Naive B cell (primary cell): Measurements from ENCODE around the gene KIF13A. TPM values are rescaled to one million over a fixed set of nuclear protein-coding genes. Genes with fewer than 3 reads are reported as not detected.
A peak's percentile ranks its signal among the peaks of the same experiment; 100 is the strongest.

ENCODE experiments used
- ATAC-seq, 2 donors: fragments of 150-1000 bp; cut with Tn5 transposase; 2 replicates each; pipeline ENCODE4 v1.10.0; 2021; ENCODE audit warnings: low read depth in 2 of 2, mild to moderate bottlenecking in 2 of 2, moderate library complexity in 2 of 2
- DNase-seq: peaks from one replicate; pipeline ENCODE4 v3.0.0; 2022
- H3K27ac Mint-ChIP-seq, 6 donors: one replicate each; pipeline ENCODE4 v1.8.0; 2020 to 2022; ENCODE audit warnings: mild to moderate bottlenecking in 6 of 6, mixed read lengths in 6 of 6, moderate library complexity in 5 of 6, inconsistent platforms in 2 of 6
- H3K27me3 Mint-ChIP-seq, 3 donors: one replicate each; pipeline ENCODE4 v1.8.0; 2021 to 2022; ENCODE audit warnings: mixed read lengths in 3 of 3, mild to moderate bottlenecking in 1 of 3
- H3K36me3 Mint-ChIP-seq, 2 donors: one replicate each; pipeline ENCODE4 v1.8.0; 2020 to 2022; ENCODE audit warnings: mixed read lengths in 2 of 2, inconsistent platforms in 1 of 2, mild to moderate bottlenecking in 1 of 2
- H3K4me1 Mint-ChIP-seq, 3 donors: one replicate each; pipeline ENCODE4 v1.8.0; 2020 to 2022; ENCODE audit warnings: mixed read lengths in 3 of 3, inconsistent platforms in 1 of 3, mild to moderate bottlenecking in 1 of 3, moderate library complexity in 1 of 3
- H3K4me3 Mint-ChIP-seq, 8 donors: one replicate each; pipeline ENCODE4 v1.8.0; 2020 to 2022; ENCODE audit warnings: mild to moderate bottlenecking in 8 of 8, mixed read lengths in 8 of 8, moderate library complexity in 8 of 8, inconsistent platforms in 2 of 8
- H3K9me3 Mint-ChIP-seq, 7 donors: one replicate each; pipeline ENCODE4 v1.8.0; 2020 to 2022; ENCODE audit warnings: mixed read lengths in 7 of 7, mild to moderate bottlenecking in 5 of 7, inconsistent platforms in 2 of 7, moderate library complexity in 1 of 7
- polyA plus RNA-seq, 6 donors: library from polyadenylated mRNA; unstranded; fragments of 300-500 nt; fragmentation: Illumina TruSeq; gene quantifications; one replicate each; pipeline ENCODE4 v1.2.3, GENCODE V29; 2021; ENCODE audit warnings: low read depth in 6 of 6

The KIF13A gene
- polyA plus RNA-seq, 6 donors from 2014 or later = 0.21 to 4.3 (median 0.91) TPM; not detected in 1

DNA sequence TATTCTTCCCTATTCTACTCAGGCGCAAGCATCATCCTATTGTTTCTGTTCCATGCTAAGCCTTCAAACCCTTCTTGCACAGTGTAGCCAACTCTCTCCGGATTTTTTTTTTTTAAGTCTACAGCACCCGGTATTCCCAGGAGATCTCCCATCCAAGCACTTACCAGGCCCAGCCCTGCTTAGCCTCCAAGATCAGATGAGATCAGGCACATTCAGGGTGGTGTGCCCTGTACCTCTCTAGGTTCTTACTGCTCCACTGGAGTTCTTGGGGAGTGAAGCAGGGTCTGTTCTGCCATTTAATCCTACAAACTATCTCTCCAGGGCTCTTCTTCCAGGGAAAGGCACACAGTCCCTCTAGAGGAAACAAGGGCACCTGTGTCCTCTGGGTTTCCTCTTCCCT is 265.8 kb downstream of the KIF13A start:
- Mint-ChIP-seq H3K27ac (no peak overlapping the region), H3K27me3 (no peaks in the 10 kb centered on the region)

DNA sequence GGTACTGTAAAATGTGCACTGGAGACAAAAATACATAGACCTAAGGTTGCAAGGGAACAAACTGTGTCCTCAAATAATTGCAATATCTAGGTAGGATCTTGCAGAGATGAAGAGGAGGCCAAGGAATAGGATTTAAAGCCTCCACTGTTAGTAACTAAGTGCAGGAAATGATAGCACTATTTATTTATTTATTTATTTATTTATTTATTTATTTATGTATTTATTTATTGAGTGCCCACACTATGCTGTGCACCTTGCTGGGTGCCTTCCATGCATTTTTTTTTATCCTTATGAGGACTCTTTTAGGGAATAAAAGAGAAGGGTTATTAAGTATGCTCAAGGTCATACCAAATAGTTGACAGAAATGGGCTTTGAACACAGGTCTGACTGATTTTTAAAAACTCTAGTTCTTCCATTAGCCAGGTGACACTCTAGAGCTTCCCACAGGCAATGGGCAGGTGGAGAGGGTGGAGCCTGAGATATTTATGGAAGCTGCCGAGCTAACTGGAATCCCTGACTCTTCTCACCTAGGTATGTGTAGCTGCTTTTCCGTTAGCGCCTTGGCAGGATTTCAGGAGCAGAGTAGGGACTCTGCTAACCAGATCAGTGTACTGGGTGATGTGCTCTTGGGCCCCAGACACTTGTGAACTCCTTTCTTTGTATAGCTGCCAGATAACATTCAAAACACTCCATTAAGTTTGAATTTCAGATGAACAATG is 268.0 kb downstream of the KIF13A start:
- DNase-seq = no peak
- peak overlapping the region in 2 of 6 donors; percentile 41 to 44 for H3K27ac Mint-ChIP-seq
- H3K27me3 Mint-ChIP-seq = no peaks in the 10 kb centered on the region
- no peak overlapping the region for H3K4me3 Mint-ChIP-seq
- no peaks in the 10 kb centered on the region for H3K4me1 Mint-ChIP-seq
- H3K9me3 Mint-ChIP-seq = peaks cover 0 to 2% (median 0%) of the 10 kb centered on the region in 7 donors
- H3K36me3 Mint-ChIP-seq = no peaks in the 10 kb centered on the region
- ATAC-seq = no peak

More for the DNA sequence above, 265.8 kb downstream of the KIF13A start:
- no peak overlapping the region for H3K4me3 Mint-ChIP-seq
- ATAC-seq = no peak
- no peaks in the 10 kb centered on the region for H3K4me1 Mint-ChIP-seq
- peaks cover 0 to 2% (median 0%) of the 10 kb centered on the region in 7 donors for H3K9me3 Mint-ChIP-seq
- DNase-seq = no peak
- H3K36me3 Mint-ChIP-seq = no peaks in the 10 kb centered on the region

DNA sequence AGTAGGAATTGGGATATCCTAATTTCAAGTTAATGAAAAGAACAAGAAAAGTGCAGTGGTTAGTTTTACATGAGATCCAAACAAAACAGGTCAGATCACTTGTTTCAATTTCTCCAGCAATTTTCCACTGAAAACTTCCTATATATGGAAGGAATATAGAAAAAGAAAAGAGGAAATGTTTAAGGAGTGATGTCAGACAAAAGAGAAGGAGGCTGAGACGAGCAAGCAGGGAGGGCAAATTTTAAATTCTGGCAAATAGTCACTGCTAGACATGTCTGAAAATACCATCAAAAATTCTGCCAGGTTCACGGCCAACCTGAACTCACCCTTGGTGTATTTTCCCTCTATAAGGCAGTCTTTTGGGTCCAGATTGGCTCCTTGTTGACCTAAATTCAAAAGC is 271.2 kb downstream of the KIF13A start:
- no peaks in the 10 kb centered on the region for H3K4me1 Mint-ChIP-seq
- no peaks in the 10 kb centered on the region for H3K27me3 Mint-ChIP-seq
- DNase-seq (no peak), ATAC-seq (no peak)
- H3K36me3 Mint-ChIP-seq = no peaks in the 10 kb centered on the region
- H3K27ac Mint-ChIP-seq = no peak overlapping the region
- no peak overlapping the region for H3K4me3 Mint-ChIP-seq
- H3K9me3 Mint-ChIP-seq = peaks cover 0 to 2% (median 0%) of the 10 kb centered on the region in 7 donors

DNA sequence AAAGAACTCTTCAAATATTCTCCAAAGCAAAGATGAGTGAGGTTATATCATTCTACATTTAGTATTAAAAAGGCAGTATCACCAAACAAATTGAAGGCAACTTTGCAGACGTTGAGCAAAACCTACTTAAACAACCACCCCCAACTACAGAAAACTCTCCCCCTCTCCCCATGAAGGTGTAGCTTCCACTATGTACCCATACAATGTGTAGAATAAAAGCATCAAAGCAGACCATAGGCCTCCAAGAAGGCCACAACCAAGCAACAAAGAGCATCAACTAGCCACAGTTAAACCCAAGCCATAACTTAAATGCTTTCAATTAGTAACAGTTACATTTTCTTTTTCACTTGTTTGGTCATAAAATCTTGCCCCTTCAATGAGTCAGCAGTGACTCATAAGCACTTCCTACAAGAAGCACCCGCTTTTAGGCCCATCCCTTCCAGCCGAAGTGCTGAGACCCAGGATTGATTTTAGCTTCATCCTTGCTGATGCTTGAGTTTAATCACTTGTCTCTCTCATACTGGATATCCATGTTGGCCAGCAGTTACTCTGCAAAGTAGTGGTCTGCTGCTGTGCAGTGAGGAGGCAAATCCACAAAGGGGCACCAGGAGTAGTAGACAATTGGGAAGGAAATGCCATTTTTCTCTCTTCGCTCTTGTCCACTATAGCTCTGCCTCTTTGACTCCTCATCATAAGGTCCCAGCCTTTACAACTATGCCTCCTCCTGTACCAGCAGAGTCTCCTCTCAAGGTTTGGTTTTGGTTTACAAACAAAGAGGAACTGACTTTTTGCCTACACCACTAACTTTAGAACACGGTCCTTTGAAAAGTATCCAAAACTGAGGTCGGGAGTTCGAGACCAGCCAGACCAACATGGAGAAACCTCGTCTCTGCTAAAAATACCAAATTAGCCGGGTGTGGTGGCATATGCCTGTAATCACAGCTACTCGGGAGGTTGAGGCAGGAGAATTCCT is 272.3 kb downstream of the KIF13A start:
- H3K9me3 Mint-ChIP-seq = peaks cover 0 to 2% (median 0%) of the 10 kb centered on the region in 7 donors

DNA sequence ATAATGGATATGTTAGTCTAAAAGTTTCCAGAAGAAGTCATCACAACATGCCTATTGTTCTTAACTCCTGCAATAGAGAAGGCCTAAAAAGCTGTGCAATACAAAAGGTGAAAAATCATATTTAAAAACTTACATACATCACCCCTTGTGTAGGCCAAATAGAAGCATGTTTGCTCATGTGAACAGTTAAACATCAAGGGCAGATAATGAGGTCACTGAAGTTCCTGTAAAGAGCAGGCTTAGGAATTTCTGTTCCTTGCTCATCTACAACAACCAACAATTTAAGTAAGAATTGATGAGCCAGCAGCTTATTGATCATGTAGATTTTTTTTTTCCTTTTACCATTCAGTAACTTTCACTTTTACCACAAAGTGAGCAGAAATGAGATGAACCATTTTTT is 273.3 kb downstream of the KIF13A start:
- Mint-ChIP-seq H3K27ac (no peak overlapping the region), H3K4me3 (no peak overlapping the region), H3K9me3 (peaks cover 0 to 2% (median 0%) of the 10 kb centered on the region in 7 donors), H3K36me3 (no peaks in the 10 kb centered on the region), H3K4me1 (no peaks in the 10 kb centered on the region), H3K27me3 (no peaks in the 10 kb centered on the region)
- ATAC-seq (no peak), DNase-seq (no peak)

More for the DNA sequence above, 272.3 kb downstream of the KIF13A start:
- no peak for ATAC-seq
- Mint-ChIP-seq H3K27ac (peak overlapping the region in 1 of 6 donors; percentile 2), H3K4me3 (no peak overlapping the region), H3K4me1 (no peaks in the 10 kb centered on the region), H3K36me3 (no peaks in the 10 kb centered on the region), H3K27me3 (no peaks in the 10 kb centered on the region)
- no peak for DNase-seq

DNA sequence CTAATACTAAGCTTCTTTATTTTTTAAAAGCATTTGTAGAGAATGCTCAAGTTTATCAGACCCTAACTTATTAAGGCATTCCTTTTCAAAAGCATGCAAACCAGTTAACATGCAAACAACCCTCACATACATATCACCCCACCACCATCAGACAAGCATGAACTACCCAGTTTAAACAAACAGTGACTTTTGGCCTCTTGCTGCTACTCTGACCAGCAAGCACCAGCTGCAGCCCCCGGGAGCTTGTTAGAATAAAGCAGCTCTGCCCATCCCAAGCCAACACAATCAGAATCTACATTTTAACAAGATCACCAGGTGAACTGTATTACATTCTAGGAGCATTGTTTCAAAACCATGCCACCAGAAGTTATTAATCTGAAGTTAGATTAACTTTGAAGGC is 274.9 kb downstream of the KIF13A start:
- DNase-seq (no peak), ATAC-seq (no peak)
- peaks cover 0 to under 1% (median 0%) of the 10 kb centered on the region in 3 donors for H3K4me1 Mint-ChIP-seq
- H3K27ac Mint-ChIP-seq = peak overlapping the region in 1 of 6 donors; percentile 40
- H3K4me3 Mint-ChIP-seq = no peak overlapping the region
- peaks cover 0 to 2% (median 0%) of the 10 kb centered on the region in 7 donors for H3K9me3 Mint-ChIP-seq
- peaks cover 0 to 6% of the 10 kb centered on the region in 2 donors for H3K36me3 Mint-ChIP-seq
- no peaks in the 10 kb centered on the region for H3K27me3 Mint-ChIP-seq

DNA sequence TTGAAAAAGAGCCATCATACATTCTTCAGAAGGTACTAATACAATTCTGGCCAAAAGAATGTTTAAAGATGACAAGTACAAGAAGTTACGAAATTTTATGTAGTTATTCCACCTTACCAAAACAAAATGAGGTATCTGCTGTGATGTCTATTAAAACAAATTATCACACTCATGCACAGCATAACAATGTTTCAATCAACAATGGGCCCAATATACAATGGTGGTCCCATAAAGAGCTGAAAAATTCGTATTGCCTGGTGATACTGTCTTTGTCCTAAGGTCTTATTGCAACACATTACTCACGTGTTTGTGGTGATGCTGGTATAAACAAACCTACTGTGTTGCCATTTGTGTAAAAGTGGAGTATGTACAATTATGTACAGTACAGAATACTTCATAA is 277.1 kb downstream of the KIF13A start:
- ATAC-seq = no peak

DNA sequence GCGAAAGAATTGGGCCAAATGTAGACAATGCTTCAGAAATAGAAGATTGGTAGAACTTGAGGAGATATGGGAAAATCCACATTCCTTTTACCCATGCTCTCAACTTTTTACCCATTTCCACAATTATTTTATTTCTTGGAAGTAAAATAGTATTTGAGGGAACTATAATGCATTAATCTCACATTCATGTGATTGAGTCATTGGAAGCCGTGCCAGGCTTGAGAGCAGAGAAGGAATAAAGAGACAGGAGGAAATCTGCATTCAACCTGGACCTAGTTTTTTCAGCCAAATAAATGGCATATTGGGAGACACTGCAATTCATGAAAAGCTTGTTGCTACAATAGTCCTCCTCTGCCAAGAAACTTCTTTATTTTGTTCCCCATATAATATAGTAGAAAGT is 278.0 kb downstream of the KIF13A start:
- peaks cover 11 to 14% (median 13%) of the 10 kb centered on the region in 3 donors for H3K4me1 Mint-ChIP-seq
- H3K27me3 Mint-ChIP-seq = no peaks in the 10 kb centered on the region
- peak overlapping the region in 1 of 8 donors; percentile 5 for H3K4me3 Mint-ChIP-seq
- H3K36me3 Mint-ChIP-seq = peaks cover 0 to 6% of the 10 kb centered on the region in 2 donors
- DNase-seq (no peak), ATAC-seq (no peak)
- no peaks in the 10 kb centered on the region for H3K9me3 Mint-ChIP-seq
- peak overlapping the region in 1 of 6 donors; percentile 16 for H3K27ac Mint-ChIP-seq

More for the DNA sequence above, 277.1 kb downstream of the KIF13A start:
- H3K9me3 Mint-ChIP-seq = no peaks in the 10 kb centered on the region
- H3K27me3 Mint-ChIP-seq = no peaks in the 10 kb centered on the region
- H3K4me1 Mint-ChIP-seq = peaks cover 11 to 12% (median 11%) of the 10 kb centered on the region in 3 donors
- peaks cover 0 to 6% of the 10 kb centered on the region in 2 donors for H3K36me3 Mint-ChIP-seq
- no peak for DNase-seq
- H3K4me3 Mint-ChIP-seq = no peak overlapping the region
- H3K27ac Mint-ChIP-seq = no peak overlapping the region

Other genes with a start within 250 kb of the KIF13A start
- 1 to 10 TPM in 5 of 6 donors, under 1 TPM in 1; 0.60 to 4.7 (median 1.7) TPM for gene NHLRC1, start 135.0 kb upstream of the KIF13A start, polyA plus RNA-seq
- 1 to 10 TPM; 4.8 to 6.9 (median 5.9) TPM for gene TPMT, start 167.4 kb upstream of the KIF13A start, polyA plus RNA-seq
- gene KDM1B, start 167.8 kb upstream of the KIF13A start, polyA plus RNA-seq = 10 to 100 TPM in 1 of 6 donors, 1 to 10 TPM in 5; 2.5 to 11.3 (median 6.3) TPM